GM19372 (cell line): ENCODE results near the gene DCUN1D1.

Source experiments
- ATAC-seq: cut with Tn5 transposase; IDR thresholded peaks from one replicate; pipeline ENCODE4 v1.9.1; 2021; ENCODE audit warnings: mild to moderate bottlenecking, low read depth, moderate library complexity; ENCODE audit not compliant: unreplicated experiment

The DCUN1D1 gene

DNA sequence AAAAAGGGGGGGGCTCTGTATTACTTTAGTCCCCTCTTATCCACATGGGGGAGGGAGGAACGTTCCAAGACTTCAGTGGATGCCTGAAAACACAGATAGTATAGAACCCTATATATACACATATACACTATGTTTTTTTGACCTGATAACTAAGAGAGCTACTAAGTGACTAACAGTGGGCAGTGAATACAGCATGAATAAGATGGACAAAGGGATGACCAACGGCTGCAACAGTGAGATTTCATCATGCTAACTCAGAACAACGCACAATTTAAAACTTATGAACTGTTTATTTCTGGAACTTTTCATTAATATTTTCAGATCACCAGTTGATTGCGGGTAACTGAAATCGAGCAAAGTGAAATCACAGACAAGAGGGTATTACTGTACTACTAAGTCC, 7.3 kb downstream of the DCUN1D1 start:
- no peak for ATAC-seq

DNA sequence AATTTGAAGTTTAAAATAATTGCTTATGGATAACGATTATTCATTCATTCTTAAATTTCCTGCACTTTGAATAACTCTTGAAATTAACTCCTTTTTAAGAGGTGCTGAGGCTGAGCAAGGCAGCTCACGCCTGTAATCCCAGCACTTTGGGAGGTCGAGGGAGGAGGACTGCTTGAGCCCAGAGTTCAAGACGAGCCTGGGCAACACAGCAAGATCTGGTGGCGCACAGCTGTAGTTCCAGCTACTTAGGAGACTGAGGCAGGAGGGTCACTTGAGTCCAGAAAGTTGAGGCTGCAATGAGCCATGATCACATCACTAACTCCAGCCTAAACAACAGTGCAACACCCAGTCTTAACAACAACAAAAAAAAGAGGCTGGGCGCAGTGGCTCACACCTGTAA, 8.0 kb downstream of the DCUN1D1 start:
- no peak for ATAC-seq

- no peak for ATAC-seq
These were observed 8.7 kb downstream of the DCUN1D1 start for GRCh38 chr3:182971637-182972036.

DNA sequence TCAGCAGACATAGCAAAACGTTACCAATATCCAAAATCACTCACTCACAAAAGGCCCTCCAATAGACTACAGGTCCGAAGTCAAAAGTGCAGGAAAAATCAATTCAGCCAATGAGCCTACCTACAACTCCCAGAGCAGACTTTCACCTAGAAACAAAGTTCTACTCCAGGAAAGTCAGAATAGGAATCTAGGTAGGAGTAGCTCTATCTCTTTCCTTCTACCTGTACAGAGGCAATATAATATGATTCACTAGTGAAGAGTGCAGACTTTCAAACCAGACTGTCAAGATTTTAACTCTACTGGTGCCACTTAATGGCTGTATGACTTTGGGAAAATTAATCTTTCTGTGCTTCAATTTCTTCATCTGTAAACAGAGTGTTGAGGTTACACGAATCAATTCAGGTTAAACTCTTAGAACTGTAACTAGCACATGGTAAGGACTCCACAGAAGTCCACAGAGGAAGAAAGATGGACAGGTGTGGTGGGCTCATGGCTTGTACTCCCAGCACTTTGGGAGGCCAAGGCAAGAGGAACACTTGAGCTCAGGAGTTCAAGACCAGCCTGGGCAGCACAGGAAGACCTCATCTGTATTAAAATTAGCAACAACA, 9.4 kb downstream of the DCUN1D1 start:
- ATAC-seq, result no peak

GRCh38 chr3:182969853-182970252, 10.5 kb downstream of the DCUN1D1 start:
- no peak for ATAC-seq

DNA sequence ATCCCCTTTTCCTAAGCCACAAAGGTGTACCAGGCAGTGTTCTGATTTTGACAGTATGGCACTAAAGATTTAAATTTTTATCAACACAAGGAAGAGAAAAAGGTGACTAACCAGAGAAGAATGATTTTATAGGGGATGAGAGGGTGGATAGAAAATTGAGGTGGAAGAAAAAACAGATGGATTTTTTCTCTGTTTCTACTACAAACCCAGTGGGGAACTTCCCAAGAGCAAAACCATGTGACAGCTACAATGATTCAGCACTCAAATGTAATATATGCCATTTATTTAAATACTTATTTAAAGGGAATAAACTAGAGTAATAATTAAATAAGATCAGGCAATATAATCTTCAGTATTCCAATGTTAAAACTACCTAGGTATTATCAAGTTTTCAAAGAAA, 11.1 kb downstream of the DCUN1D1 start:
- ATAC-seq, result no peak

- peak; percentile 46 for ATAC-seq
These were observed 12.8 kb downstream of the DCUN1D1 start for GRCh38 chr3:182967218-182968204.

DNA sequence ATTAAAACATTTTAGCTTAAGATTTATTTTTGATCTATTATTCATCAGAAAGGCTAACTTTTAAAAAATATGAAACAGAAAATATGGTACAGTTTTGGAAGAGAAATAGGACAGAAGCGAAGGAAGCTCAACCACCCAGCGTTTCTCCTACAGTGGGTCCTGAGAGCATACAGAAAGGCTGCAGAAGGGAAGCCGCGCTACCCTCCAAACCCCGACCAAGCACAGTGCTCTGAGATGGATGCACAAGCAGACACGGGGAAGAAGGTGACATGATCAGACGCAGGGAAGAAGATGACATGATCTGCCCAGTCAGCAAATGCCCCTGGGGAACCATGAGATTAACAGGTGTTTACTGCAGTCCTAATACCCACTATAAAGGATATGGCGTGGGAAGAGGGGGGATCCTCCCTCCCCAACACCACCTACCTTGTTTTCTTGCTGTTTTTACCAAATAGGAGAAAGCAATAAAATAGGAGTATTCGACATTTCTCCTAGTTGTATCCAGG, 14.4 kb downstream of the DCUN1D1 start:
- no peak for ATAC-seq

GRCh38 chr3:182964179-182964578, 16.2 kb downstream of the DCUN1D1 start:
- ATAC-seq, result no peak

DNA sequence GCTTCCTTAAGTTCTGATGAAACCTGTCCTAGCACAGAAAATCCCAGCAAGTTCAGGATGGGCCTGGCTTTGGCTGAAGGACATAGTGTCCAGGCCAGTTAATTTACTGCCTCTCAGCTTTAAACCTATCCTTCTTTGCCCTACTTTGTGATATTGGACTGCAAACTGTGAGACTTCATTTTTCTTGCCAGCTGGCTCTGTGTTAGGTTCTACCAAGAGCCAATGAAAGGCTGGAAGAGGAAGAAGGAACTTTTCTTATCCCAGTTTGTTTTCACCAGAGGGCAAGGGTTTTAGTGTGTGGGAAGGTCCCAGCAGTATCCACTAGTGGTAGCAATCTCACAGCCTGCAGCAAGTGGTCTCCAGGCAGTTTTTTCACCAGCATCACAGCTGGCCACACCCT, 18.2 kb downstream of the DCUN1D1 start:
- ATAC-seq, result no peak

GRCh38 chr3:182959474-182960350, 20.6 kb downstream of the DCUN1D1 start:
- ATAC-seq, result no peak

- ATAC-seq, result no peak
These were observed 22.6 kb downstream of the DCUN1D1 start for GRCh38 chr3:182957676-182958266.

DNA sequence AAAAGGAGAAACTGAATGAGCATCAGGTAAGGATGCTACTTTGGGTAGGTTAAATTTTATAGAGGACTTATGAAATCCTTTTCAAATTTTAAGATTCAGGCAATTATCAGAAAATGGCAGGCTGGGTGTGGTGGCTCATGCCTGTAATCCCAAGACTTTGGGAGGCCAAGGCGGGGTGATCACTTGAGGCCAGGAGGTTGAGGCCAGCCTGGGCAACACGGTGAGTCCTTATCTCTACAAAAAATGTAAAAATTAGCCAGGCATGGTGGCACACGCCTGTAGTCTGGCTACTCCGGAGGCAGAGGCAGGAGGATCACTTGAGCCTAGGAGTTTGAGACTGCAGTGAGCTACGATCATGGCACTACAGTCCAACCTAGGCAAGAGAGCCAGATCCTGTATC, 23.1 kb downstream of the DCUN1D1 start:
- ATAC-seq, result no peak

- ATAC-seq, result peak; percentile 91
These were observed 25.6 kb downstream of the DCUN1D1 start for GRCh38 chr3:182954553-182955235.

GRCh38 chr3:182949688-182950087, 30.6 kb downstream of the DCUN1D1 start:
- no peak for ATAC-seq

DNA sequence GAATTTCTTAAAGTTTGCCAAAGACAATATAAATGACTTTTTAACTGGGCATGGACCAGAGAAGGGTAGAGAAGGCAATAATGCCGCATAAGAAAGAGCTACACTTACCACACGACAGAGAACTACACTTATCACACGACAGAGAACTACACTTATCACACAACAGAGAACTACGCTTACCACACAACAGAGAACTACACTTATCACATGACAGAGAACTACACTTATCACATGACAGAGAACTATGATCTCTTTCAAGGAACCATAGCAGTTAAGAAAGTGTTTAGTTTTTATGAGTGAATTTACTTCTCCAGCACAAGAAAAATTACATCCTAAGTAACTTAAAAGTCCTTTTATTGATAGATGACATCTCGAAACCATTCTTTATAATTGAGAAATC, 32.0 kb downstream of the DCUN1D1 start:
- no peak for ATAC-seq

- no peak for ATAC-seq
These were observed 32.5 kb downstream of the DCUN1D1 start for GRCh38 chr3:182947888-182948287.

GRCh38 chr3:182941719-182942118, 38.6 kb downstream of the DCUN1D1 start:
- no peak for ATAC-seq

DNA sequence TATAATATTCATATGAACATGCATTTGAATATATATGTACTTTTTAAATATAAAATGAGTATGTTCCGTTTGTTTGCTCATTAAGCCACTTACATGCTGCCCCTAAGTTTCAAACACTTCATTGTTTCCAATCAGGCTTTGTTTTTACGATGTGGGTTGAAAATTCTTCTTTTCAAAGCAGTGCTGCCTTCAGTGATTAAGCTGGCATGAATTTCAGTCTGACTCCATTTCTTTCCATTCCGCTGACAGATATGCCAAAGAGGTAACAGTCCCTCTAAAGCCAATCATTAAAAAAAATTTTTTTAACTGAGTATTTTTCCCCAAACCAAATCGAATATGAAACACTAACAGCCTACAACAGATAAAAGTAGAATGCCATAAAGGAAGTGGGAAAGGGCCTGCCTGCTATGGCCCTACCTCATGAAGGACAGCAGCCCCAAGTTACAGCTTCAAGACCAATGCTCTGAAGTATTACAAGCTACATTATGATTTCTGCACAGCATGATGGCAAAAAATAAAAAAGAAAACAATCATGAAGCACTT, 40.0 kb downstream of the DCUN1D1 start:
- no peak for ATAC-seq
